Measurements from ENCODE around the gene TASP1.

The TASP1 gene

GRCh38 chr20:13441388-13441787 is 197.3 kb downstream of the TASP1 start:
- no peak for DNase-seq (ENCODE audit: low spot score)

- no peak for DNase-seq (ENCODE audit: low spot score)
Observed at GRCh38 chr20:13436530-13436929, 202.2 kb downstream of the TASP1 start.

GRCh38 chr20:13432126-13432525 is 206.6 kb downstream of the TASP1 start:
- DNase-seq (ENCODE audit: low spot score): no peak

- DNase-seq (ENCODE audit: low spot score): no peak
Observed at GRCh38 chr20:13430346-13431002, 208.3 kb downstream of the TASP1 start.

- no peak for DNase-seq (ENCODE audit: low spot score)
Observed at GRCh38 chr20:13428684-13429083, 210.0 kb downstream of the TASP1 start.

GRCh38 chr20:13426870-13427269 is 211.9 kb downstream of the TASP1 start:
- DNase-seq (ENCODE audit: low spot score): no peak

- DNase-seq (ENCODE audit: low spot score): no peak
Observed at GRCh38 chr20:13425381-13426135, 213.2 kb downstream of the TASP1 start.

- DNase-seq (ENCODE audit: low spot score): no peak
Observed at GRCh38 chr20:13424174-13424833, 214.4 kb downstream of the TASP1 start.

- no peak for DNase-seq (ENCODE audit: low spot score)
Observed at GRCh38 chr20:13423472-13424173, 215.1 kb downstream of the TASP1 start.

- no peak for DNase-seq (ENCODE audit: low spot score)
Observed at GRCh38 chr20:13422637-13423036, 216.1 kb downstream of the TASP1 start.

GRCh38 chr20:13420625-13421024 is 218.1 kb downstream of the TASP1 start:
- no peak for DNase-seq (ENCODE audit: low spot score)

GRCh38 chr20:13419477-13419876 is 219.3 kb downstream of the TASP1 start:
- DNase-seq (ENCODE audit: low spot score): no peak

GRCh38 chr20:13418263-13419229 is 220.2 kb downstream of the TASP1 start:
- DNase-seq (ENCODE audit: low spot score): no peak

GRCh38 chr20:13416531-13416930 is 222.2 kb downstream of the TASP1 start:
- no peak for DNase-seq (ENCODE audit: low spot score)

- no peak for DNase-seq (ENCODE audit: low spot score)
Observed at GRCh38 chr20:13412806-13413445, 225.8 kb downstream of the TASP1 start.

GRCh38 chr20:13404293-13404692 is 234.4 kb downstream of the TASP1 start:
- no peak for DNase-seq (ENCODE audit: low spot score)

- no peak for DNase-seq (ENCODE audit: low spot score)
Observed at GRCh38 chr20:13403453-13403852, 235.3 kb downstream of the TASP1 start.

- DNase-seq (ENCODE audit: low spot score): no peak
Observed at GRCh38 chr20:13402986-13403385, 235.7 kb downstream of the TASP1 start.

- no peak for DNase-seq (ENCODE audit: low spot score)
Observed at GRCh38 chr20:13402171-13402760, 236.5 kb downstream of the TASP1 start.

- DNase-seq (ENCODE audit: low spot score): peak; percentile 50
Observed at GRCh38 chr20:13401596-13401995, 237.1 kb downstream of the TASP1 start.

Data from COLO829 (cell line).